Activated T-cell treated with anti-CD3 and anti-CD28 coated beads, Interleukin-2, amount 50 U/mL, for 24 hours (primary cell): ENCODE results near the gene PTPN20.
"Not testable (repeated sequence)": the region's sequence is repeated elsewhere in the genome, so short reads cannot be mapped to it uniquely, and the experiment has no call there.

Experiments
- DNase-seq: peaks from one replicate; pipeline ENCODE4 v3.0.0-alpha.2; 2020
- H3K27ac Mint-ChIP-seq: 2 replicates; pipeline ENCODE4 v1.8.0; 2020; ENCODE audit warnings: mild to moderate bottlenecking, mixed read lengths
- H3K27me3 Mint-ChIP-seq: 2 replicates; pipeline ENCODE4 v1.8.0; 2020; ENCODE audit warnings: mixed read lengths
- H3K36me3 Mint-ChIP-seq: 2 replicates; pipeline ENCODE4 v1.8.0; 2020; ENCODE audit warnings: low read depth, mixed read lengths
- H3K4me1 Mint-ChIP-seq: 2 replicates; pipeline ENCODE4 v1.8.0; 2020; ENCODE audit warnings: low read depth, mixed read lengths
- H3K4me3 Mint-ChIP-seq: 2 replicates; pipeline ENCODE4 v1.8.0; 2020; ENCODE audit warnings: mild to moderate bottlenecking, moderate library complexity, mixed read lengths
- H3K9me3 Mint-ChIP-seq: 2 replicates; pipeline ENCODE4 v1.8.0; 2020; ENCODE audit warnings: mixed read lengths

PTPN20 gene, protein sequence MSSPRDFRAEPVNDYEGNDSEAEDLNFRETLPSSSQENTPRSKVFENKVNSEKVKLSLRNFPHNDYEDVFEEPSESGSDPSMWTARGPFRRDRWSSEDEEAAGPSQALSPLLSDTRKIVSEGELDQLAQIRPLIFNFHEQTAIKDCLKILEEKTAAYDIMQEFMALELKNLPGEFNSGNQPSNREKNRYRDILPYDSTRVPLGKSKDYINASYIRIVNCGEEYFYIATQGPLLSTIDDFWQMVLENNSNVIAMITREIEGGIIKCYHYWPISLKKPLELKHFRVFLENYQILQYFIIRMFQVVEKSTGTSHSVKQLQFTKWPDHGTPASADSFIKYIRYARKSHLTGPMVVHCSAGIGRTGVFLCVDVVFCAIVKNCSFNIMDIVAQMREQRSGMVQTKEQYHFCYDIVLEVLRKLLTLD

DNA sequence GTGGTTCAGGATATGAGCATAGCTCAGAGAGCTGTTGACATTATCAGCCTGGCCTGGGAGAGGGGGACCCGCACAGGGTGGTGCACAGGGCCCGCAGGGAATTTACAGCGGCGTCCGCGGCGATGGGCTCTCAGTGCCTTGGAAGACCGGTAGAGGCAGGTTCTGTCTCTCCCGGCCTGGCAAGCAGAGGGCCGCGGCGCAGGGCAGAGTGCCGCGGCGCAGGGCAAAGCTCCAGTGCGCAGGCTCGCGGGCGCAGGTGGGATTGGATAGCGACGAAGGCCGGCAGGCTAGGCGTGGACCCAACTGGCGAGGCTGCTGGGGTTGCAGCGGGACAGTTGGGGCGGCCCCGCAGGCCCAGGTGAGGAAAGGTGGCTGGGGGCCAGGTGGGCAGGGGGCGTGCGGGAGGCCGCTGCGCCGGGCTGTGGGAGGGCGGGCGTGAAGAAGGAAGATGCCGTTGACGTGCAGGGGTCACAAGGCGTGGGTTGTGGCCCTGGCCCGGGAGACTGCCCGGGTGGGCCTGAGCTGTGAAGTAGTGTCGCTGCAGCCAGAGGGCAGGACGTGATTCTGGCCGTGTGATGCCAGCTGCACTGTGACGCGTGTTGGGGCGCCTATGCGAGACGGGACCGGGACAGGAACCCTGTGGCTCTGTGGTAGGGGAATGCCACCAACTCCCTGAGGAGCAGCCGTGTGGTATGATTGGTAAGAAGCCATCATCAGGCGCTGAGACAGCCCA lies at the start of gene PTPN20:
Gene PTPN20, plus strand, starts transcription at position 285 of the 733 bp plus-strand sequence. CDS start 21,072 bp downstream, outside the sequence.
- not testable (repeated sequence) for H3K36me3 Mint-ChIP-seq, DNase-seq, H3K4me3 Mint-ChIP-seq, H3K27me3 Mint-ChIP-seq, H3K9me3 Mint-ChIP-seq, H3K4me1 Mint-ChIP-seq, H3K27ac Mint-ChIP-seq

DNA sequence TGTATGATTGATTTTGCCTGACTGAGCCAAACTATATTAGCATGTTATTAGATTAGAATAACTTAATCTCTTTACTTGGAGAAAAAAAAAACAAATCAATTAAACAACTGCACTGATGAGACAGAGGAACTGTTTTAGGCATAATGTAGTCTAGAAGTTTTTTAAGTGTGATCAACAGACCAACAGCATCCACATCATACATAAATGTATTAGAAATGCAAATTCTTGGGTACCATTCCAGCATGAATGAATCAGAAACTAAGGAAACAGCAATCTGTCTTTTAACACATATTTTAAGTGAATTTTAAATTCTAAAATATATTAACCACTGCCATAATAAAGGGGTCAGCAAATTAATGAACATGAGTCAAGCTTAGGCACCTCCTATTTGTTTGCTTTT lies 41.5 kb upstream of the PTPN20 start:
- not testable (repeated sequence) for DNase-seq, H3K27ac Mint-ChIP-seq, H3K9me3 Mint-ChIP-seq, H3K27me3 Mint-ChIP-seq, H3K36me3 Mint-ChIP-seq, H3K4me3 Mint-ChIP-seq, H3K4me1 Mint-ChIP-seq

DNA sequence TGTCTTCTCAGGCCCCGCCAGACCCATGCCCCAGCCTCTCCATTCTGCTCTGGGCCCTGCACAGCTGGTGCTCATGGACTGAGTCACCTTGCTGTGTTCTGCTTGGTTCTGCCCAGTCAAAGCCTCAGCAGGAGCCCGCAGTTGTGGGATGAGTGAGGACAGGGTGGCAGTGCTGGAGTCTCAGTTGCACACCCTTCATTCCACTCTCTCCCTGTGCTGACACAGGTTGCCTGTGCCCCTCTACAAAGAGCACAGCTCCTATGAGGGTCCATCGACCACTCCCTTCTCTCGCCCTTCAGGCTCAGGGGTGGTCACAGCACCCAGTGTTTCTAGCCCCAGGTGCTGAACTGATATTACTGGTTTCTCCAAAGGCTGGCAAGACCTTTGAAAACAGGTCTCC lies 39.6 kb upstream of the PTPN20 start:
- not testable (repeated sequence) for H3K36me3 Mint-ChIP-seq, H3K4me1 Mint-ChIP-seq, H3K9me3 Mint-ChIP-seq, H3K27ac Mint-ChIP-seq, H3K27me3 Mint-ChIP-seq, H3K4me3 Mint-ChIP-seq, DNase-seq

DNA sequence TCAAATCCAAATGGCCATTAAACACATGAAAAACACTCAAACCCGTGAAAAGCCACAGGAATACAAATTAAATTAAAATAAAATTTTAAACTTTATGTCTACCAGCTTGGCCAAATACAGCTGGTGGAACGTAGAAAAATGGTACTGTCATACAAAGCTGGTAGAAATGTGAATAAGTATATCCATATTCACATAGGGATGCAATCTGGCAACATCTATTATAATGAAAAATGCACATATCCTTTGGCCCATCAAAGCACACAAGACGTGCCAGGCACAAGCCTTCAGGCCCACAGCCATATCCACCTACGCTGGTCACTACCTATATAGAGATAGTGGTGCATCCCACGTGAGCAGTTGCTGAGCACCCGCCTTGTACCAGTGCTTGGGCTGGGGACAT lies 35.9 kb upstream of the PTPN20 start:
- not testable (repeated sequence) for H3K36me3 Mint-ChIP-seq, H3K27ac Mint-ChIP-seq, H3K4me1 Mint-ChIP-seq, H3K4me3 Mint-ChIP-seq, DNase-seq, H3K9me3 Mint-ChIP-seq, H3K27me3 Mint-ChIP-seq

DNA sequence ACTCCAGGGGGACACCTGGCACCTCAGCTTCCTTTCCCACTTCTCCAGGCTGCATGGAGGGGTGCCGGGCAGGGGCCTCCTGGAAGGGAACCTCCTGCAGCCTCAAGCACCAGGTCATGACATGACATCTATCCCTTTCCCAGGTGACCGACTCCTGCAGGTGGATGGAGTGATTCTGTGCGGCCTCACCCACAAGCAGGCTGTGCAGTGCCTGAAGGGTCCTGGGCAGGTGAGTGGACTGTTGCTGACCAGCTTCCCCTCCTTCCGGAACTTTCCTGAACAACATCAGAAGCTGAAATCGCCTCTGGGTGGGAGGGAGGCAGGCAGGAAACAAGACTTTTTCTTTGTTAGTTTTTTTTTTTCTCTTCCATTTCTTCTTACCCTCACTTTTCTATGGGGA lies 34.5 kb upstream of the PTPN20 start:
- not testable (repeated sequence) for DNase-seq, H3K9me3 Mint-ChIP-seq, H3K4me1 Mint-ChIP-seq, H3K36me3 Mint-ChIP-seq, H3K27ac Mint-ChIP-seq, H3K4me3 Mint-ChIP-seq, H3K27me3 Mint-ChIP-seq

DNA sequence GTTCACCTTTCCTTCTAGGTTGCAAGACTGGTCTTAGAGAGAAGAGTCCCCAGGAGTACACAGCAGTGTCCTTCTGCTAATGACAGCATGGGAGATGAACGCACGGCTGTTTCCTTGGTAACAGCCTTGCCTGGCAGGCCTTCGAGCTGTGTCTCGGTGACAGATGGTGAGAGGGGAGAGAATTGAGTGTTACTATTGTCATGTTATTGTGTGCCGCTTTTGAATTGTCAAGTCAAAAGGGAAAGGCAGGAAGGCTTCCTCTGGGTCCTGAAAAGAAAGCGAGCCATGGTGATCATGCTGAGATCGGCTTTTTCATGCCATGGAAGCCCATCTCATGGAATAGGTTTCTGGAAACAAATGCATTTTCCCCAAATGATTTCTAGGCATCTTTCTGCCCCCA lies 32.5 kb upstream of the PTPN20 start:
- H3K36me3 Mint-ChIP-seq, DNase-seq, H3K27ac Mint-ChIP-seq, H3K4me3 Mint-ChIP-seq, H3K4me1 Mint-ChIP-seq, H3K27me3 Mint-ChIP-seq, H3K9me3 Mint-ChIP-seq: not testable (repeated sequence)

DNA sequence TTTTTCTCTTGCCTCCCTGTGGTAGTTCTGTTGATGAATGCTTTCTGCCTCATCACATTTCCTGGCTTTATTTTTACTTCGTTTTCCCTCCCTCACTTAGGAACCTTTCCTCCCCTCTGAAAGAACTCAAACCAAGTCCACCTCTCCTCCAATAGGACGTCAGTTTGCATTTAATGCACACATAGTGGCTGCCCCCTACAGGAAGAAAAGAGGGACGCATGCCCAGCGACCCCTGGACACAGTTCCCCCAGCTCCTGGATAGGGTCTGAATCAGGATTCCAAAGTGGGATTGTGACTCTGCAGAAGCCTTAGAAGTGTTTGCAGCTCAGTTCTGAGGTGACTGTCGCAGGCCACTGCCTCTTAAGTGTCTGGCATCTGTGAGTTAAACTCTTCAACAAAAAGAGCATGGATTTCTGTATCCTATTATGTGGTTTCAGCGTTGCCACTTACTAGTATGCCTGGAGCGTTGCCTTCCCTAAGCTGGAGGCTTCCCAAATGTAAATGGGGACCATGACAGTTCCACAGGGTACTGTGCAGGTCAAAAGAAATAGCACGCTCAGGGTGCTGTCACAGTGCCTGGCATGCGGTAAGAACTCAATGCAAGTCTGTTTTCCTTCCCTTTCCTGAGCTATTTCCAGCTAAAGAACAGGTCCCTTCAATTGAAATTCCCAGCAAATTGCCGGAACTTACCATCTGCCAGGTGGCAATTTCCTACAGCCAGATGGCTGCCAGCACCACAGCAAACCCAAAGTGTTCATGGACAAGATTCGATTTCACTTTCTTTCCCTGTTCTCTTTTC lies 20.2 kb upstream of the PTPN20 start:
- not testable (repeated sequence) for H3K9me3 Mint-ChIP-seq, H3K4me1 Mint-ChIP-seq, H3K27me3 Mint-ChIP-seq, H3K36me3 Mint-ChIP-seq, H3K4me3 Mint-ChIP-seq, H3K27ac Mint-ChIP-seq, DNase-seq

DNA sequence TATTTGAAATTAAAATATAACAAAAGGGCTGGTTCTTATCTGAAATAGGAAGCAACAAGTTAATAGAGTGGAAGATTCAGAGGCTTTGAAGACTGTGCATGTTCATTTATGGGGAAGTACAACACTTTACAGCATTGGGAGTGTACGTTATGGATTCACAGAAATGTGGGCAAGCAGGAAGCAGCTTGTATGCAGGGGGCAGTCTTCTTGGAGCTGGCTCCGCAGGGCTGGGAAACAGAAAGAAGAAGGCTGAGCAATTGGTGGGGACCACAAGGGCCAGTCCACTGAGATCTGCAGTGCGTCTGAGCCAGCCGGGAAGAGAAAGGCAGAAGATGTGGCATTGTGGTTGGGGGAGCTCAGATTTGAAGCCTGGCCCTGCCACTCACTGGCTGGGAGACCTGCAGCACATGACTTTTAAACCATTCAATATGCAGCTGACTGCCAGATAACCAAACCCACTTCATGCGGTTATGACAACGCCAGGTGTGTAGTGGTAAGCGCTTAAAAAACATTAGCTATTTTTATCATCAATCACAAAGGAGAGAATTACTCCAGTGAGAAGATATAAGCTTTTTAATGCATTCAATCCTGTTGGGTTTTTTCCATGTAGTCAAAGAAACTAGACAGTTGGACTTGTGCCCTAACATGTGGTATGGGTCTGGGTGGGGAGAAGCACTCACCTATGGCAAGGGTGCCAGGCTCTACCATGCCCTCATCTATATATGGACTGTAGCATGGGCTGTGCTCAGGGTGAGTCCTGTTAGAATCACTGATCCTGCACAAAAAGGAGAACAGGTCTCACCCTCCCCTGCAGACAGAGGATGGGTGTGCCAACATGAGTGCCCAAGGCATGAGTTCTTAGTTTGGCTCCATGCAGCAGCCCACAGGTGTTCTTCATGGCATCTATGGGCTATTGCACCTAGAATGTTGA lies 14.2 kb upstream of the PTPN20 start:
- not testable (repeated sequence) for DNase-seq, H3K4me1 Mint-ChIP-seq, H3K9me3 Mint-ChIP-seq, H3K36me3 Mint-ChIP-seq, H3K27me3 Mint-ChIP-seq, H3K27ac Mint-ChIP-seq, H3K4me3 Mint-ChIP-seq

DNA sequence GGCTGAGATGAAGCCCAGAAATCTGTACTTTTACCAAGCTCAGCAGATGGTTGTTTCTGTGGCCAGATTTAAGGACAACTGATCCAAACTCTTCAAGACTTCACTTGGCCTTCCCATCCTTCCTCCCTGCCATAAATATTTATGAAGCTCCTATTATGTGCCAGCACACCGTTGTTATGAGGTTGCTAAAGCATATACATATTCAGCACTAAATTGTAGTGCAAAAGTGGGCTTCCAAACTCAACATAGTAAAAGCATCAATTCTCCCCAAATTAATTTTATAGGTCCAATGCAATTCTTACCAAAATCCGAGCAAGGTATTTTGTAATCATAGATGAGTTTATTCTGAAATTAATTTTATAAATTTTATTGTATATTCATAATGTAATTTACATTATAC lies 10.0 kb upstream of the PTPN20 start:
- H3K27ac Mint-ChIP-seq, H3K27me3 Mint-ChIP-seq, H3K4me1 Mint-ChIP-seq, DNase-seq, H3K4me3 Mint-ChIP-seq, H3K9me3 Mint-ChIP-seq, H3K36me3 Mint-ChIP-seq: not testable (repeated sequence)

DNA sequence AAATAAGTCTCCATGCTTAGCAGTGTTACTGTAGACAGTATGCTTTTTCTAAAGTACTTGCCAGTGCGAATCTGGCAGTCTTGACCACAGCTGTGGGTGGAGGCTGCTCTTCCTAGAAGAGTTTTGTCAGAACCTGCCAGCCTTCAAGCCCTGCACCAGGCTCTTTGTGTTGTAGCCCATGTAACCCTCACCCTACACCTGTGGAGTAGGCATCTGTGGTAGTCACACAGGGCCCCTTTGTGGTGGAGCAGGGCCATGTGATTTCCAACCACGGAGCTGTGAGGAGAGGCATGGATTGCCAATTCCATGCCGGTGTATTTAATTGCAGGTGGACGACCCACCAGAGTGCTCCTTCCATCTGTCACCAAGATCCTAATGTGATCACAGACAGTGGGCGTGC lies 7.4 kb upstream of the PTPN20 start:
- H3K4me1 Mint-ChIP-seq, H3K9me3 Mint-ChIP-seq, H3K4me3 Mint-ChIP-seq, DNase-seq, H3K27me3 Mint-ChIP-seq, H3K36me3 Mint-ChIP-seq, H3K27ac Mint-ChIP-seq: not testable (repeated sequence)

DNA sequence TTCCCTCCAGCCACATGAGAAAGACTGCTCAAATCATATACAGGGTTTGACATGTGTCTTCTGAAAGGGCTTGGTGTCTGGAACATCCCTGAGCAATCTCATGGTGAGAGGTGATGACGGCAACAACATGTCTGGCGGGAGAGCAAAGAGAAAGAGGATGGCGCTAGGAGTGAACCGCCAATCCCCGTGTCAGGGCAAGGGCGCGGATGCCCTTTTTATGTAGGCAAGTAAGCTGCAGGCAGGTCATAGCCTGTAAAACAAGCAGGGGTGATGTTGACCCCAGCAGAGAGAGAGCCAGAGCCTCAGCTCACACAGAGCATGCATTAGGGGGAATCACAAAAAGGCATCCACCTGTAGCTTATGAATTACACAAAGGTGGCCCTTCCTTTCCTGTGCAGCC lies 4.9 kb upstream of the PTPN20 start:
- not testable (repeated sequence) for DNase-seq, H3K27me3 Mint-ChIP-seq, H3K27ac Mint-ChIP-seq, H3K4me1 Mint-ChIP-seq, H3K36me3 Mint-ChIP-seq, H3K9me3 Mint-ChIP-seq, H3K4me3 Mint-ChIP-seq

DNA sequence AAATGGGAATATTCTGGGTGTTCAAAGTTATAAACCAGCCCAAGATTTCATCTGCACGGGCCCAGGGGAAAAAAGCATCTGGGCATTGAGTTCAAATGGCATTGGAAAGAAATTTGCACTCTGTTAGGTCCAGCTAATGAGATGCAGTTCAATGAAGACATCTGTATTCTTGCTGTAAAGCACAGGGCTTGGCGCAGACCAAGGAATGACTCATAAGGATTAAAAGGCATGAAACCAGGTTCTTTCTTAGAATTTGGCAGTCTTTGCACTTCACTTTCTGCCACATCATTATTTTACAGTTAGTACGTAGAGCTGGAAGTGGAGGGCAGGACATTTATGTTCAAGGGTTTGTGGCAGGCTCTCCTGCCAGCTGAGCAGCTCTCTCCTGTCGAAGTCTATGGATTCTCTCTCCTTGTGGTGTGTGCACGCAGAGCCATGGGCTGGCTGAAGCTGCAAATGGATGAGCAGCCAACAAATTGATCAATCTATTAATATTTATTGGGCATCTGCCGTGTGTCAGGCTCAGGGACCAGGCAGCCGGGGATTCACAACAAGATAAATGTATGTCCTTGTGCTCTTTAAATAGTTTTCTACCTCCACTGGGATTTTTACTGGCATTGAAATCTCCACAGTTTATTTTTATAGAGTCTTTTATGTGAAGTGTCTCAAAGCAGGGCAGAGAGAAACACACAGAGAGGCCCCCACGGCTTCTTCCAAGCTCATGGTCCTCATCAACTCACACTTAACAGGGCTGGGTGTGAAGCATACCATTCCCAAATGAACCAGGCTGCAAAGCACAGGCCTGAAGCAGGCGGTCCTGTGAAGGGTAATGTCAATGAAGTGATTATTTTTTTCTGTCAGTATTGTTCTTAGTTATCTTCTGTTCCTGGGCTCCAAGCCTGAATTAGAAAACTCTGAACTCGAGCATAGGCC lies 3.8 kb upstream of the PTPN20 start:
- H3K9me3 Mint-ChIP-seq, H3K27me3 Mint-ChIP-seq, DNase-seq, H3K27ac Mint-ChIP-seq, H3K4me3 Mint-ChIP-seq, H3K4me1 Mint-ChIP-seq, H3K36me3 Mint-ChIP-seq: not testable (repeated sequence)

DNA sequence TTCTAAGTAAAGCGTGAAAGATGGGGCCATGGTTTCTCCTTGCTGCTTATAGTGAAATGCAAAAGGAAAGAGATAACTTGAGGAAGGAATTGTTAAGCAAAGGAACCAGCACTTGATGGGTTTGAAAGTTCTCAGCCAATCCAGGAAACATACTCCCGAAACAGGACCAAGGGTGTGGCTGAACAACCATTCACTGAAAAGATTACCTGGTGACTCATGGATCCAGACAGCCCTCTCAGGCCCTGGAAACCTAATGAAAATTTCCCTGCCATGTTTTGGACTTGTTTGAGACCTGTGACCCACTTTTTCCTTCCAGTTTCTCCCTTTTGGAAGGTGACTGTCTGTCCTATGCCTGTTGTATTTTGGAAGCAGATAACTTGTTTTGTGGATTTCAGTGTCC lies 11.3 kb downstream of the PTPN20 start:
- H3K27ac Mint-ChIP-seq, H3K4me1 Mint-ChIP-seq, H3K27me3 Mint-ChIP-seq, DNase-seq, H3K36me3 Mint-ChIP-seq, H3K4me3 Mint-ChIP-seq, H3K9me3 Mint-ChIP-seq: not testable (repeated sequence)
